Measurements from ENCODE around the gene KIF2C.

Gene KIF2C

DNA sequence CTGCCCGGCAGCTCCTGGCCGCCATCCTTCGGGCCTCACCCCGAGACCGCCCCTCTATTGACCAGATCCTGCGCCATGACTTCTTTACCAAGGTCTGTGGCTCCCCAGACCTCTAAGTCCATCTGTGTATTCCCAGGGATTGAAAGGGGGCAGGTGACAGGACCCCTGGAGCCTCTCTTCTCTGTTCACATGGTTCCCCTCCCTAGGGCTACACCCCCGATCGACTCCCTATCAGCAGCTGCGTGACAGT is 63.4 kb downstream of the KIF2C start:
- no peak for TF ChIP-seq POLR2AphosphoS5 (IDR thresholded peaks at IDR 0.05; ENCODE audit: low read depth, low read length)
- no peak for TF ChIP-seq TAF1 (IDR thresholded peaks at IDR 0.05; ENCODE audit: low read depth, low read length)
- TF ChIP-seq POU2F2 (IDR thresholded peaks at IDR 0.05; ENCODE audit: low read depth, low read length), result no peak
- no peak for TF ChIP-seq PAX5 (IDR thresholded peaks at IDR 0.05; ENCODE audit: insufficient read depth, low read length, severe bottlenecking)
- no peak for TF ChIP-seq SPI1 (IDR thresholded peaks at IDR 0.05; ENCODE audit: low read depth, low read length)
- TF ChIP-seq POLR2A (IDR thresholded peaks at IDR 0.05; ENCODE audit: low read depth, low read length), result no peak
- no peak for DNase-seq (ENCODE audit: insufficient read length, low spot score)

DNA sequence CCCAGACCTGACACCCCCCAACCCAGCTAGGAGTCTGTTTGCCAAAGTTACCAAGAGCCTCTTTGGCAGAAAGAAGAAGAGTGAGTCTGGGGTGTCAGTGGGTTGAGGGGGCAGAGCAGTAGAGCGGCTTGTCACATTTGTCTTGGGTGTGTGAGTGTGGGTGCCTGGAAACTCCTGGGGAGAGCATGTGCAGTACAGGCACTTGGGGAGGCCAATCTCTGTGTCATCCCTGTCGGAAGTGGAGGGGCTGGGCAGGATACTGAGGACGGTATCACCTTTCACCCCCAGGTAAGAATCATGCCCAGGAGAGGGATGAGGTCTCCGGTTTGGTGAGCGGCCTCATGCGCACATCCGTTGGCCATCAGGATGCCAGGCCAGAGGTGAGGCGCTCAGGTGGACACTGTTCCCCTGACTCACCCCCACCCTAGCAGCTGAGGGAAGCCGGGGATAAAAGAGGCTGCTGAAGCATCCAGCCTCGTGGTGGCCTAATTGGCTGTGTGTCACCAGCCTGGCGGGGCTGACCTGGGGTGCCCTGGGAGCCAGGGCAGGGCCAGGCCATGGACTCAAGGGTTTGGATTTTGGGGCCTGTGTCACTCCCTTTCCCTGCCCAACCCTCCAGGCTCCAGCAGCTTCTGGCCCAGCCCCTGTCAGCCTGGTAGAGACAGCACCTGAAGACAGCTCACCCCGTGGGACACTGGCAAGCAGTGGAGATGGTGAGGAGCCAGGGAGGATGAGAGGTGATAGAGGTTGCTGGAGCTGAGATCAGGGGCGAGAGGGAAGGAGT is 63.9 kb downstream of the KIF2C start:
- no peak for TF ChIP-seq TAF1 (IDR thresholded peaks at IDR 0.05; ENCODE audit: low read depth, low read length)
- TF ChIP-seq PAX5 (IDR thresholded peaks at IDR 0.05; ENCODE audit: insufficient read depth, low read length, severe bottlenecking), result no peak
- no peak for TF ChIP-seq SPI1 (IDR thresholded peaks at IDR 0.05; ENCODE audit: low read depth, low read length)
- no peak for TF ChIP-seq POU2F2 (IDR thresholded peaks at IDR 0.05; ENCODE audit: low read depth, low read length)
- no peak for TF ChIP-seq POLR2A (IDR thresholded peaks at IDR 0.05; ENCODE audit: low read depth, low read length)
- no peak for TF ChIP-seq POLR2AphosphoS5 (IDR thresholded peaks at IDR 0.05; ENCODE audit: low read depth, low read length)
- no peak for DNase-seq (ENCODE audit: insufficient read length, low spot score)
- no peak for FAIRE-seq

More for the DNA sequence above, 63.4 kb downstream of the KIF2C start:
- no peak for FAIRE-seq

DNA sequence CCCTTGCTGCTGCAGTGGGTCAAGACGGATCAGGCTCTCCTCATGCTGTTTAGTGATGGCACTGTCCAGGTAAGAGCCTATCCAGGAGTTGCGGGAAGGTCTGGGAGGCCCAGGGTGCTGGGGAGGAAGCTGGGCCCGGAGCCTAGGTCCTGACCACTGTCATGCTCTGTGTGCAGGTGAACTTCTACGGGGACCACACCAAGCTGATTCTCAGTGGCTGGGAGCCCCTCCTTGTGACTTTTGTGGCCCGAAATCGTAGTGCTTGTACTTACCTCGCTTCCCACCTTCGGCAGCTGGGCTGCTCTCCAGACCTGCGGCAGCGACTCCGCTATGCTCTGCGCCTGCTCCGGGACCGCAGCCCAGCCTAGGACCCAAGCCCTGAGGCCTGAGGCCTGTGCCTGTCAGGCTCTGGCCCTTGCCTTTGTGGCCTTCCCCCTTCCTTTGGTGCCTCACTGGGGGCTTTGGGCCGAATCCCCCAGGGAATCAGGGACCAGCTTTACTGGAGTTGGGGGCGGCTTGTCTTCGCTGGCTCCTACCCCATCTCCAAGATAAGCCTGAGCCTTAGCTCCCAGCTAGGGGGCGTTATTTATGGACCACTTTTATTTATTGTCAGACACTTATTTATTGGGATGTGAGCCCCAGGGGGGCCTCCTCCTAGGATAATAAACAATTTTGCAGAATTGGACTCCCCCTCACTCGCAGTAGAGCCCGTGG is 65.8 kb downstream of the KIF2C start:
- no peak for DNase-seq (ENCODE audit: insufficient read length, low spot score)
- TF ChIP-seq TAF1 (IDR thresholded peaks at IDR 0.05; ENCODE audit: low read depth, low read length) (no peak), PAX5 (IDR thresholded peaks at IDR 0.05; ENCODE audit: insufficient read depth, low read length, severe bottlenecking) (no peak), SPI1 (IDR thresholded peaks at IDR 0.05; ENCODE audit: low read depth, low read length) (no peak), POLR2A (IDR thresholded peaks at IDR 0.05; ENCODE audit: low read depth, low read length) (0 out of 2 replicates have a peak, but pooled peaks have one; percentile 33)
- FAIRE-seq, result no peak

DNA sequence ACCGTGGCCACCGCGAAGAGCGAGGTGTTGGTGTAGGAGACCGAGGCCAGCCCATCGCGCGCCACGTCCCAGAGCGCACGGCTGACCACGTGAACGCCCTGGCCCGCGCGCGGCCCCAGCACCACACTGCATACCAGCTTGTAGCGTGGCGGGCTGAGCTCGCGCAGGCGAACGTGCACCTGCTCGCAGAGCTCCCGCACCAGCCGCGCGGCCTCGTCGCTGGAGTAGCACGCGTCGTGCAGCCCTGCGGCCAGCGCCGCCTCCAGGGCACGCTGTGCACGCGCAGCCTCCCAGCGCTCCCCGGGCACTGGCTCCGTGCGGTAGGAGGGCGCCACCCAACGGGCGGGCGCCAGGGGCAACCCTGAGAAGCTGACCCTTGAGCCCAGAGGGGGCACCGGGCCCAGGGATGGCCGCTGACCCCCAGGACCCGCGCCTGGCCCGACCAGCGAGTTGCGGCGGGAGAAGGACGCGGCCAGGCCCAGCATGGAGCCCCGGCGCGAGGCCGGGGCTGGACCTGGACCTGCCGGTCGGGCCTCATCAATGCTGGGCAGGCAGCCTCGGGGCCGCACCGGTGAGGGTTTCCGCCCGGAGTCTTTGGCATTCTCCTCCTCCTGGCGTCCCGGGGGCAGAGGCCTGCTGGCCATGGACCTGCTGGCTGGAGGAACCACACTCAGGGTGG is 66.5 kb downstream of the KIF2C start:
- FAIRE-seq, result no peak
- no peak for DNase-seq (ENCODE audit: insufficient read length, low spot score)
- TF ChIP-seq PAX5 (IDR thresholded peaks at IDR 0.05; ENCODE audit: insufficient read depth, low read length, severe bottlenecking) (no peak), TAF1 (IDR thresholded peaks at IDR 0.05; ENCODE audit: low read depth, low read length) (no peak), POU2F2 (IDR thresholded peaks at IDR 0.05; ENCODE audit: low read depth, low read length) (no peak), POLR2A (IDR thresholded peaks at IDR 0.05; ENCODE audit: low read depth, low read length) (no peak), POLR2AphosphoS5 (IDR thresholded peaks at IDR 0.05; ENCODE audit: low read depth, low read length) (no peak), SPI1 (IDR thresholded peaks at IDR 0.05; ENCODE audit: low read depth, low read length) (no peak)

DNA sequence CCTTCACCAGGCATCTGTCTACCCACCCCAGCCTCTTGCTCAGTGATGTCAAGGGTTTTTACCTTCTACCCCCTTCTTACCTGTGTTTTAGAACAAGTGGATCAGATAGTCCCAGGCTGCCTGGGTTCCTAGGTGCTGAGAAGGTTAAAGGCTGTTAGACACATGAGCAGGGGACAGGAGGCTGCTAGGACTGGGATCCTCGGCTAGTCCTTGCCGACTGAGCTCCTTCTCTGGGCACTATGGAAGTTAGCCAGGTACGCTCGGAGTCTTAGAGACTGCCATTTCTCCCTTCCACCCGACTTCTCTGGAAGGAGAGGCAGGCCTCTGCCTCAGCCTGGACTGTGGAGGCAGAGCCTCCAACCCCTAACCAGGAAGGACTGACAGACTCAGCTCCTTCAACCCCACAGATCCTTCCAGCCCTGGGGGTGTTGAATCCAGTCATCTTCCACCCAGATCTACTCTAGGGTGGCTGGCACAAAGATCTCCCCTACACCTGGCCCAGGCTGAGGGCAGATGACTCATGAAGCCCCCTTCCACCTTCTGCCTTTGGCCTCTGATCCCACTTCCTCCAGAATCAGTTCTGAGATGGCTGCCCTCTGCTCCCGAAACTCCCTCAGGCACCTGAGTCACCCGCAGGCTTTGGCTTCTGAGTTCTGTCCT is 67.2 kb downstream of the KIF2C start, which contains the start of gene DYNLT4:
Gene DYNLT4, minus strand, starts transcription at position 648 of the 660 bp plus-strand sequence. CDS start 683 bp downstream, outside the sequence.
- no peak for DNase-seq (ENCODE audit: insufficient read length, low spot score)
- TF ChIP-seq POU2F2 (IDR thresholded peaks at IDR 0.05; ENCODE audit: low read depth, low read length), result no peak
- TF ChIP-seq SPI1 (IDR thresholded peaks at IDR 0.05; ENCODE audit: low read depth, low read length), result peak; percentile 59; the same call in 1 of the 2 replicates
- peak; percentile 16 for FAIRE-seq

DNA sequence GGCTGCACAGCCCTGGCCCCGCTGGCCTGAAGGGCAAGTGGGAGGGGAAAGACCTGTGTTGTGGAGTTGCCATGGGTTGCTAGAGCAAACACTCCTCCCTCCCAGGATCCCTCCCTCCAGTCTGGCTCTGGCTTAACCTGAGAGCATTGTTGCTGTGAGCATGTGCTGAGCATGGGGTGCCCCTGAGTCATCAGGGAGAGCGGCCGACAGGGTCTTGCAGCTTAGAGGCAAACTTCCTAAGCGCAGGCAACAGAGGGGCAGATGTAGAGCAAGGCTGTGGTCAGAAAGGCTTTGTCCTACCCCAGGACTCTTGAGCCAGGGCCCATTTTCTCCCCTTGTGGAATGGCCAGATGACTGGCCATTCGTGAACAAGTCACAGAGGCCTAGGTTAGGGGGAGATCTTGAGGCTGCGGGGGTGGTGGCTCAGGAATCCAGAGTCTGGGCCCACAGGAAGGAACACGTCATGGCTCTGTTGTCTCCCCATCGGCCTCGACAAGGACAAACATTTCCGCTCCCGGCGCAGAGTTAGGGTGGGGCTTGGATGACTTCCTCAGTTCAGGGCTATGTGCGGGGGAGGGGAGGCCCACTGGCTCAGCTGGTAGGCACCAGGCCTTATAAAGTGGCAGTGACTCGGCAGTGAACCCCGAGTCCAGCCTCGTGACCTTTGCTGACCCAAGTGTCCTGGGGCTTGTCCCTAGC is 67.9 kb downstream of the KIF2C start:
- TF ChIP-seq SPI1 (IDR thresholded peaks at IDR 0.05; ENCODE audit: low read depth, low read length) (peak; percentile 58), POLR2A (IDR thresholded peaks at IDR 0.05; ENCODE audit: low read depth, low read length) (peak; percentile 67; the same call in 1 of the 2 replicates), POLR2AphosphoS5 (IDR thresholded peaks at IDR 0.05; ENCODE audit: low read depth, low read length) (peak; percentile 76), POU2F2 (IDR thresholded peaks at IDR 0.05; ENCODE audit: low read depth, low read length) (no peak), TAF1 (IDR thresholded peaks at IDR 0.05; ENCODE audit: low read depth, low read length) (no peak), PAX5 (IDR thresholded peaks at IDR 0.05; ENCODE audit: insufficient read depth, low read length, severe bottlenecking) (no peak)
- FAIRE-seq (peak; percentile 91), DNase-seq (ENCODE audit: insufficient read length, low spot score) (no peak)

DNA sequence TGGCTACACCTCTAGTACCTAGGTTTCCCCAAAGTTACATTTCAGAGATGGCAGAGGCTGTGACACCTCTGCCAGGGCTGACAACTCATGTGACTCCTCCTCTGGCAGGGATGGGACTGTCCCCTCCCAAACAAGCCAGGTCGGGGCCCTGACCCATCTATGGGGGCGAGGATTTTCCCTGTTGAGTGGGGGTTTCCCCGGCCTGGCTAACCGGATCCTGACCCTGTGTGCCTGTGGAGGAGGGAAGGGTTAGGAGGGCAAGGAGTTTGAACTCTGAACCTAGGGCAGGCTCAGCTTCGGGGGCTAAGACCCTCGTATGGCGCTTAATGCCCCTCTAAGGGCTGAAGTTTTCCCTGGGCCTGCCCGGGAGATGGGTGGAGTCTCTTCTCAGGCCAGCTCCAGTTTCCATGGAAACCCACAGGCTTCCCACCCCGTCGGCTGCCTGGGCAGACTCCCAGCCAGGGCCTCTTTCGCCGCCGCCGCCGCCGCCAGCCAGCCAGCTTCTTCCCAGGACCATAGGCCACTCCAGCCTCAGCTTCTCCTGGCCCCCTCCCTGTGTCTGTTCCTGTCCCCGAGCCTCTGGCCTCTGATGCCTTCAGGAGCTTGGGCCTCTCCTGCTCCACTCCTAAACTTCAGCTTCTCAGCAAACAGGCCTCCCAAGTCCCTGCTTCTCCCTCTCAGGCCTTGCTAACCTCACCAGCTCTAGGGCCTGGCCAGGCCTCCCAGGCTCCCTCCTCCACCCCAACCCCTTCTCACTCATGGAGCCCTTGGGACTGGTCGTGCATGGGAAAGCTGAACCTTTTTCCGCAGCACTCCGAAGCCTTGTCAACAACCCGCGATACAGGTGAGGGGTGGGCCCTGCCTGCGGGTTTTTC is 68.7 kb downstream of the KIF2C start, which contains the start of gene BTBD19:
Gene BTBD19, plus strand, starts transcription at position 461 of the 875 bp plus-strand sequence. Its CDS starts 298 bp downstream, at position 759.
- FAIRE-seq (no peak), DNase-seq (ENCODE audit: insufficient read length, low spot score) (no peak)
- TF ChIP-seq TAF1 (IDR thresholded peaks at IDR 0.05; ENCODE audit: low read depth, low read length) (0 out of 2 replicates have a peak, but pooled peaks have one; percentile 31), POU2F2 (IDR thresholded peaks at IDR 0.05; ENCODE audit: low read depth, low read length) (peak; percentile 74), POLR2AphosphoS5 (IDR thresholded peaks at IDR 0.05; ENCODE audit: low read depth, low read length) (peak; percentile 0; the same call in 1 of the 2 replicates), PAX5 (IDR thresholded peaks at IDR 0.05; ENCODE audit: insufficient read depth, low read length, severe bottlenecking) (no peak), SPI1 (IDR thresholded peaks at IDR 0.05; ENCODE audit: low read depth, low read length) (no peak), POLR2A (IDR thresholded peaks at IDR 0.05; ENCODE audit: low read depth, low read length) (no peak)
